ENCODE results near the gene BAHCC1. TPM values are rescaled to one million over a fixed set of nuclear protein-coding genes. Genes with fewer than 3 reads are reported as not detected.

The BAHCC1 gene
- total and polyA plus RNA-seq, 9 of the 15 experiments (the other 6 are each of a cell fraction or from before 2014, with no cell fraction given), result 0.14 to 26.9 (median 5.0) TPM

GRCh38 chr17:81489012-81489997, 94.0 kb downstream of the BAHCC1 start (continued):
- no peak for TF ChIP-seq ETV6 (IDR thresholded peaks at IDR 0.05; ENCODE audit: borderline replicate concordance in 1 of 2, low read depth in 2 of 2, low read length in 1 of 2)
- TF ChIP-seq ETV6 (CRISPR knock-in tag; IDR thresholded peaks at IDR 0.05; ENCODE audit: borderline replicate concordance), result no peak
- TF ChIP-seq CHCHD3 (CRISPR knock-in tag; IDR thresholded peaks at IDR 0.05), result no peak
- no peak for TF ChIP-seq BCL6 (CRISPR knock-in tag; IDR thresholded peaks at IDR 0.05)

DNA sequence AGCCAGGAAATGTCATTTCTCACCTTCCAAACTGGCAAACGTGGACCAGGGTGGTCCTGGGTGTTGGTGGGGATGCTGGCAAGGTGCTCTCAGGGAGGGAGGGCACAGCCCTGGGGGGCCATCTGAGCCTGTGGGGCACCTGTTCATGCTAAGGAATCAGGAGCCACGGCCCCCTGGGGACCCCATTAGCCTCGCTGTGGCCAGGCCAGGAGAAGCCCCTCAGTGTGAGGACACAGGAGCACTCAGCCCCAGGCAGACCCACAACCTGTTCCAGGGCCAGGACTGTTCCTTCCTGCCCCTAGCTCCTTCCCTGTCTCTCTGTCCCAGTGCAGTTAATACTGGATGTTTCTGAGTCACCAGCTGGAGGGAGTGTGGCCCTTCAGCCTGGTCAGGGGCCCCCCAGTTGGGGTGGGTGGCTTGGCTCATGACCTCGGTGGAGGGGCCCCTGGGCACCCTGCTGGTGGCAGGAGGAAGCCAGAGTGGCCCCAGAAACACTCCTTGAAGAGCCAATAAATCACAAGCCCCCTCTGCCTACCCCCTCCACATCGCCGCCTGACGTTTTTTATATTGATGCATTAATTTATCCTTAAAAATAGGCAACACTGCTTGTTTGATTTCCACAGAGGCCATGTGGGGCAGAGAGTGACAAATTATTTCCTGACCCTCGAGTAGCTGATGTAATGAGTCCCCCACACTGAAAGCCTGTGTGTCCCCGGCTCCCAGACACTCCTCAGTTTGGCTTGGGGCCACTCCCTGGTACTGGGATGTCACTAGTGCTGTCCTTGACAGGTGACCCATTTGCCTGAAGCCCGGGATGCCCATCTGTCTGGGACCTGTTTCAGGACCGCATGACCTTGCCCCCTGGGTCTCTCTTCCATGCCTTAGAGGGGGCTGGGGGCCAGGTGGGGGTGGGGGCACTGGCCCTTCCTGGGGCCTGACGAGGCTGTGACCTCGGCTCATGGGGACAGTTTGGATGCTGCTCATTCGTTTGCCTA, 95.0 kb downstream of the BAHCC1 start:
- peaks cover 10 to 53% of the 10 kb centered on the region in 2 experiments; a peak in 4 of 5 replicates for H3K4me1 ChIP-seq (replicated peaks in 1 of 2; ENCODE audit: control insufficient read depth in 2 of 2, insufficient read depth in 2 of 2, low read length in 2 of 2)
- TF ChIP-seq ZKSCAN3 (CRISPR knock-in tag; IDR thresholded peaks at IDR 0.05) (no peak), RFX1 (IDR thresholded peaks at IDR 0.05) (no peak), RBFOX2 (IDR thresholded peaks at IDR 0.05; ENCODE audit: low read depth, low read length) (peak; percentile 38), POLR2G (IDR thresholded peaks at IDR 0.05; ENCODE audit: low read depth, low read length) (0 out of 2 replicates have a peak, but pooled peaks have one; percentile 35), ZNF76 (CRISPR knock-in tag; IDR thresholded peaks at IDR 0.05; ENCODE audit: borderline replicate concordance) (no peak)
- no peaks in the 10 kb centered on the region for H3K36me3 ChIP-seq (ENCODE audit: control insufficient read depth, insufficient read depth, low read length)
- peaks cover 11% of the 10 kb centered on the region; the same call in 2 of the 3 replicates for H3K79me2 ChIP-seq (ENCODE audit: control insufficient read depth, insufficient read depth, low read length)
- H4K20me1 ChIP-seq (replicated peaks; ENCODE audit: control insufficient read depth, insufficient read depth, low read length), result no peaks in the 10 kb centered on the region
- no peak overlapping the region for H3K27ac ChIP-seq (ENCODE audit: extremely low read depth, low read depth, low read length)
- intact Hi-C loops (cut with micrococcal nuclease) (loop anchor here (10.0 kb wide), 1 partner anchor 195 kb away; the partner anchor contains the start of gene SLC38A10), in situ Hi-C loops (cut with MboI) (no loop called here)
- BruUV-seq (replicated peaks), result no TSS peak
- DNase-seq (ENCODE audit: extremely low read depth in 1 of 4, low spot score in 3 of 4), result no peak
- no peaks in the 10 kb centered on the region for H3K9me1 ChIP-seq (ENCODE audit: control insufficient read depth, insufficient read depth, low read length)
- peak overlapping the region in 1 of 2 experiments; percentile 84; a peak in 2 of 4 replicates for H3K9ac ChIP-seq (ENCODE audit: insufficient read depth in 1 of 2, low read depth in 2 of 2, low read length in 2 of 2)
- H3K9me3 ChIP-seq (replicated peaks; ENCODE audit: control insufficient read depth, insufficient read depth, low read depth, low read length), result no peaks in the 10 kb centered on the region
- ATAC-seq, result no peak
- WGBS (ENCODE audit: insufficient coverage, low coverage, missing lambda C conversion rate), result 49% methylated on average over 13 of the region's 14 CpGs
- no peak overlapping the region for H2AFZ ChIP-seq (ENCODE audit: low read depth, low read length)
- ChIA-PET CTCF (ENCODE audit: low intra/inter-chr PET ratio) (no interaction called here), POLR2A (interaction anchor here (0.5 to 4.3 kb wide), 11 partner anchors 10 to 311 kb away, joined by 3 to 46 read pairs (median 6); partner anchors contain the start of gene ACTG1)
- FAIRE-seq, result no peak
- no peaks in the 10 kb centered on the region for H3K27me3 ChIP-seq (ENCODE audit: control insufficient read depth in 2 of 2, insufficient read depth in 2 of 2, low read length in 2 of 2)
- no peak overlapping the region for H3K4me2 ChIP-seq (ENCODE audit: insufficient read depth, low read length)
- H3K4me3 ChIP-seq, result no peak overlapping the region
